Smooth muscle cell (in vitro differentiated cells): ENCODE measurements around the gene FMNL2. TPM values are rescaled to one million over a fixed set of nuclear protein-coding genes. Genes with fewer than 3 reads are reported as not detected.

Experiments used
- DNase-seq: peaks from one replicate; lab custom pipeline; 2025; ENCODE audit not compliant: unreplicated experiment; lab: John Stamatoyannopoulos, UW
- H2AFZ ChIP-seq: fragments of 200-600 bp; sonication (generic); 2 replicates; pipeline ENCODE4 v1.6.0; 2016; ENCODE audit warnings: antibody characterized with exemption, low read depth, mild to moderate bottlenecking
- H3F3A ChIP-seq: fragments of 200-600 bp; sonication (generic); 2 replicates; pipeline ENCODE4 v1.6.0; 2017; ENCODE audit warnings: antibody characterized with exemption, low read depth
- H3K27ac ChIP-seq: fragments of 200-600 bp; sonication (generic); 2 replicates; pipeline ENCODE4 v1.5.1; 2016; ENCODE audit warnings: low read depth, mild to moderate bottlenecking
- H3K27me3 ChIP-seq: fragments of 200-600 bp; sonication (generic); 2 replicates; pipeline ENCODE4 v1.6.1; 2016; ENCODE audit warnings: low read depth, mild to moderate bottlenecking
- H3K36me3 ChIP-seq: fragments of 200-600 bp; sonication (generic); 2 replicates; pipeline ENCODE4 v1.5.1; 2016; ENCODE audit warnings: low read depth
- H3K4me1 ChIP-seq: fragments of 200-600 bp; sonication (generic); 2 replicates; pipeline ENCODE4 v1.5.1; 2016; ENCODE audit warnings: low read depth
- H3K4me2 ChIP-seq: fragments of 200-600 bp; sonication (generic); 2 replicates; pipeline ENCODE4 v1.6.0; 2016; ENCODE audit warnings: mild to moderate bottlenecking
- H3K4me3 ChIP-seq: fragments of 200-600 bp; sonication (generic); 2 replicates; pipeline ENCODE4 v1.5.1; 2016; ENCODE audit warnings: mild to moderate bottlenecking
- H3K79me2 ChIP-seq: fragments of 200-600 bp; sonication (generic); 2 replicates; pipeline ENCODE4 v1.6.0; 2016; ENCODE audit warnings: low read depth, mild to moderate bottlenecking
- H3K9ac ChIP-seq: fragments of 200-600 bp; sonication (generic); 2 replicates; pipeline ENCODE4 v1.6.0; 2016; ENCODE audit warnings: low read depth
- H3K9me3 ChIP-seq: fragments of 200-600 bp; sonication (generic); replicated peaks from 2 replicates; pipeline ENCODE4 v1.5.1; 2016; ENCODE audit warnings: low read depth
- H4K20me1 ChIP-seq: fragments of 200-600 bp; sonication (generic); 2 replicates; pipeline ENCODE4 v1.6.0; 2016; ENCODE audit warnings: low read depth
- CTCF ChIP-seq: fragments of 200-600 bp; sonication (generic); IDR thresholded peaks from 2 replicates; pipeline ENCODE4 v1.5.1; 2017; ENCODE audit warnings: borderline replicate concordance, mild to moderate bottlenecking, antibody characterized with exemption; ENCODE audit not compliant: insufficient read depth, poor library complexity, severe bottlenecking
- WGBS: methylation state at CpG from one replicate; pipeline ENCODE4 v1.1.7; 2016; ENCODE audit warnings: low lambda C conversion rate; 5-methylcytosine and 5-hydroxymethylcytosine counted together
- polyA plus RNA-seq: library from polyadenylated mRNA; unstranded; fragments of >200 nt; fragmentation: Nextera tagmentation; extraction: Ambion mirVana; gene quantifications from 2 replicates; pipeline ENCODE4 v1.2.1, GENCODE V29; 2016
- total RNA-seq: library from RNA; depleted of rRNA; stranded (reverse); fragments of >200 nt; gene quantifications from 2 replicates; pipeline ENCODE4 v1.2.3, GENCODE V29; 2014

FMNL2 gene
- total and polyA plus RNA-seq, 2 experiments from 2014 or later: 7.4 to 37.3 TPM

DNA sequence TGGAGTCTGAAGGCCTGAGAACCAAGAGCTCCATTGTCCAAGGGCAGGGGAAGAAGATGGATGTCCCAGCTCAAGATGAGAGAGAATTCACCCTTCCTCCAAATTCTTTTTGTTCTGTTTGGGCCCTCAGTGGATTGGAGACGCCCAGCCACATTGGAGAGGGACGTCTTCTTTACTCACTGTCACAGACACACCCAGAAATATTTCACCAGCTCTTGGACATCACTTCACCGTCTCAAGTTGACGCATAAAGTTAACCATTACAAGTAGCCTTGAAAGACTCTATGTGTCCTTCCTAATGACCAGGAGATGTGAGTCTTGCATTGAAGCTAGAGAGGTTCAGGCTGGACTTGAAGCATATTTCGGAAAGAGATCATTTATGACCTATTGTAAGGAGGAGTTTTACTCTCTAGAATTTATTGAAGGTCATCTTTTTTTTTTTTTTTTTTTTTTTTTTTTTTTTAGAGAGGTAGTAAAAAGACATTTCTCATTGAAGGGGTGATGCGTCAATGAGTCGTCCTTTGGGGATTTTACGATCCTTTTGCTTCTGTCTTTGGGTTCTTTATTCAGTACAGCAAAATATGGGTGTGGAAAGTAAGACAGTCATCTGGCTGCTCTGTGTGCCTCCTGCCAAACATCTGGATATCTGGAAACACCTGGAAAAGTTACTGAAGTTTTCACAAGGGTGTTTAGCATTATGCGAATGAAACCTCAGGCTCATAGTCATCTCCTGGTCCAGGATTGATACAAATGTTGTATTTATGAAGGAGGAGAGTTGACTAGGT is 264.2 kb downstream of the FMNL2 start:
- Histone ChIP-seq H2AFZ (no peak overlapping the region), H3K4me1 (peaks cover 17% of the 10 kb centered on the region), H4K20me1 (no peaks in the 10 kb centered on the region), H3K9me3 (no peaks in the 10 kb centered on the region), H3K79me2 (no peaks in the 10 kb centered on the region), H3K9ac (no peak overlapping the region), H3K27ac (no peak overlapping the region), H3F3A (no peaks in the 10 kb centered on the region), H3K4me2 (no peak overlapping the region), H3K4me3 (no peak overlapping the region), H3K36me3 (no peaks in the 10 kb centered on the region), H3K27me3 (no peaks in the 10 kb centered on the region)
- 93% methylated on average over 9 of the region's 9 CpGs for WGBS
- no peak for TF ChIP-seq CTCF
- DNase-seq: no peak

GRCh38 chr2:152600051-152600657 is 265.2 kb downstream of the FMNL2 start:
- peaks cover 17% of the 10 kb centered on the region for H3K4me1 ChIP-seq
- no peak overlapping the region for H2AFZ ChIP-seq
- TF ChIP-seq CTCF: no peak
- no peaks in the 10 kb centered on the region for H3K27me3 ChIP-seq
- no peak for DNase-seq
- 89% methylated on average over 6 of the region's 6 CpGs for WGBS
- H3K27ac ChIP-seq: no peak overlapping the region
- H3K36me3 ChIP-seq: no peaks in the 10 kb centered on the region
- H3K9ac ChIP-seq: no peak overlapping the region
- H3F3A ChIP-seq: no peaks in the 10 kb centered on the region
- no peaks in the 10 kb centered on the region for H3K9me3 ChIP-seq
- no peaks in the 10 kb centered on the region for H4K20me1 ChIP-seq
- no peak overlapping the region for H3K4me3 ChIP-seq
- no peak overlapping the region for H3K4me2 ChIP-seq
- no peaks in the 10 kb centered on the region for H3K79me2 ChIP-seq

DNA sequence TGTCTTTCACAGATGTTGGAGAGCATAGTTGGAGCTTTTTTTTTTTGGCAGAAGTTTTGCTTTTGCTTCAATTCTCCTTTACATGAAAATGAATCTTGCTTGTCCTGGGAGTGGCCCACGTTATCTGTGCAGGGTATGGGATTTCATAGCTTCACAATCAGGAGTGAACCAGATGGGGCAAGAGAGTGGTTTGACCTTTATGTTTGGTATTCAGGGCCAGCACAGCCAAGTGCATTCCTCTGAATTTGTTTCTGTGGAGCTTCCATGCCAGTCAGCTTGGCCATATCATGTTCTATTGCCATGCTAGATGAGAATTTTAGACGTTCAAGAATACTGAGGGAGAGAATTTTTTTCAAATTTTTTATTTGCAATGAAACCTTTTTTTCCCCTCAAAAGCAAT is 265.7 kb downstream of the FMNL2 start:
- no peak for DNase-seq

More for the DNA sequence above, 265.7 kb downstream of the FMNL2 start:
- no peak overlapping the region for H3K27ac ChIP-seq
- H3K9me3 ChIP-seq: no peaks in the 10 kb centered on the region
- H3K4me3 ChIP-seq: no peak overlapping the region
- H3K27me3 ChIP-seq: no peaks in the 10 kb centered on the region
- H2AFZ ChIP-seq: no peak overlapping the region
- no peaks in the 10 kb centered on the region for H4K20me1 ChIP-seq
- H3K36me3 ChIP-seq: no peaks in the 10 kb centered on the region
- H3K4me1 ChIP-seq: peaks cover 17% of the 10 kb centered on the region
- no peaks in the 10 kb centered on the region for H3K79me2 ChIP-seq
- no peak for TF ChIP-seq CTCF
- H3K4me2 ChIP-seq: no peak overlapping the region
- no peaks in the 10 kb centered on the region for H3F3A ChIP-seq
- 77% methylated on average over 2 of the region's 2 CpGs for WGBS
- no peak overlapping the region for H3K9ac ChIP-seq
